CD8-positive, alpha-beta memory T cell (primary cell): ENCODE measurements around the gene PBX3. TPM values are rescaled to one million over a fixed set of nuclear protein-coding genes. Genes with fewer than 3 reads are reported as not detected.

Source experiments
- CTCF ChIA-PET: fragments of 350-600 bp; sonication (Branson Sonifier 250); formaldehyde crosslinking; loops from one replicate; lab custom pipeline; 2021; ENCODE audit warnings: antibody characterized with exemption; lab: Charles Lee
- POLR2A ChIA-PET: fragments of 350-600 bp; sonication (Branson Sonifier 250); formaldehyde crosslinking; loops from one replicate; lab custom pipeline; 2021; ENCODE audit warnings: antibody characterized with exemption; lab: Charles Lee
- DNase-seq, 5 donors: peaks; one replicate each; pipeline versions ENCODE4 v3.0.0 to v3.0.0-alpha.2; 2020 to 2022; ENCODE audit warnings: mixed read lengths in 1 of 5
- H3K27ac ChIP-seq: one replicate; pipeline ENCODE4 v1.7.0; 2013; ENCODE audit warnings: low read depth, mild to moderate bottlenecking, low read length, moderate library complexity
- H3K27me3 ChIP-seq: 2 replicates; pipeline ENCODE4 v1.7.0; 2013; ENCODE audit warnings: low read length, mild to moderate bottlenecking; ENCODE audit not compliant: insufficient read depth, poor library complexity, severe bottlenecking
- H3K36me3 ChIP-seq: 2 replicates; pipeline ENCODE4 v1.7.0; 2013; ENCODE audit warnings: mild to moderate bottlenecking, low read length, moderate library complexity; ENCODE audit not compliant: insufficient read depth
- H3K4me1 ChIP-seq: 2 replicates; pipeline ENCODE4 v1.7.0; 2013; ENCODE audit warnings: mild to moderate bottlenecking, low read length, moderate library complexity; ENCODE audit not compliant: insufficient read depth
- H3K4me3 ChIP-seq: 2 replicates; pipeline ENCODE4 v1.7.0; 2013; ENCODE audit warnings: mild to moderate bottlenecking, low read length
- H3K9me3 ChIP-seq: 2 replicates; pipeline ENCODE4 v1.7.0; 2013; ENCODE audit warnings: mild to moderate bottlenecking, low read length
- H3K27ac Mint-ChIP-seq, 8 donors: one replicate each; pipeline ENCODE4 v1.8.0; 2020 to 2021; ENCODE audit warnings: mixed read lengths in 8 of 8, mild to moderate bottlenecking in 6 of 8, inconsistent platforms in 3 of 8, moderate library complexity in 3 of 8
- H3K27me3 Mint-ChIP-seq, 2 donors: one replicate each; pipeline ENCODE4 v1.8.0; 2020 to 2021; ENCODE audit warnings: mixed read lengths in 2 of 2, mild to moderate bottlenecking in 1 of 2, moderate library complexity in 1 of 2
- H3K36me3 Mint-ChIP-seq, 3 donors: one replicate each; pipeline ENCODE4 v1.8.0; 2020 to 2021; ENCODE audit warnings: mixed read lengths in 3 of 3, inconsistent platforms in 1 of 3, mild to moderate bottlenecking in 1 of 3
- H3K4me1 Mint-ChIP-seq, 3 donors: one replicate each; pipeline ENCODE4 v1.8.0; 2020 to 2021; ENCODE audit warnings: mixed read lengths in 3 of 3, inconsistent platforms in 1 of 3, mild to moderate bottlenecking in 1 of 3
- H3K4me3 Mint-ChIP-seq, 7 donors: one replicate each; pipeline ENCODE4 v1.8.0; 2020 to 2021; ENCODE audit warnings: mixed read lengths in 7 of 7, mild to moderate bottlenecking in 6 of 7, moderate library complexity in 4 of 7, inconsistent platforms in 2 of 7
- H3K9me3 Mint-ChIP-seq, 5 donors: one replicate each; pipeline ENCODE4 v1.8.0; 2020 to 2022; ENCODE audit warnings: mixed read lengths in 5 of 5, mild to moderate bottlenecking in 3 of 5, moderate library complexity in 2 of 5, inconsistent platforms in 1 of 5
- polyA plus RNA-seq: library from polyadenylated mRNA; unstranded; fragments of 300-500 nt; fragmentation: Illumina TruSeq; gene quantifications from one replicate; pipeline ENCODE4 v1.2.3, GENCODE V29; 2021
- total RNA-seq, 2 experiments: library from RNA; stranded (reverse); gene quantifications; one replicate each; pipeline ENCODE4 v1.2.3, GENCODE V29; 2021

Gene PBX3
- total and polyA plus RNA-seq, 3 experiments from 2014 or later, result 4.6 to 13.4 (median 12.8) TPM

DNA sequence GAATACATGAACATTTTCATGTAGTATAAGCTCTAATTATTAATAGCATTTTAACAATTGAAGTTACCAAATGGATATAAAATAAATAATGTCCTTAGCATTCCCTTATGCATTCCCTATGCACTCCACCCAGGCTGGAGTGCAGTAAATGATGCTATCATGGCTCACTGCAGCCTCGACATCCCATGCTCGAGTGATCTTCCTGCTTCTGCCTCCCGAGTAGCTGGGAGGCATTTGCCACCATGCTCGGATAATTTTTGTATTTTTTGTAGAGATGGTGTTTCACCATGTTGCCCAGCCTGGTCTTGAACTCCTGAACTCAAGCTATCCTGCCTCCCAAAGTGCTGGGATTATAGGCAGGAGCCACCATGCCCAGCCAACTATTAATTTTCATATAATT lies 184.0 kb downstream of the PBX3 start:
- CTCF ChIA-PET, result interaction anchor here (0.6 kb wide), 1 partner anchor 290 kb away, joined by 3 read pairs; no protein-coding TSS in a partner anchor
- H3K4me1 ChIP-seq, result no peaks in the 10 kb centered on the region
- H3K4me3 Mint-ChIP-seq, result no peak overlapping the region
- H3K9me3 ChIP-seq, result no peaks in the 10 kb centered on the region
- H3K9me3 Mint-ChIP-seq, result no peaks in the 10 kb centered on the region
- H3K36me3 Mint-ChIP-seq, result peaks cover 0 to 21% (median 11%) of the 10 kb centered on the region in 3 donors
- POLR2A ChIA-PET, result no interaction called here
- peaks cover 0 to 4% of the 10 kb centered on the region in 2 donors for H3K27me3 Mint-ChIP-seq
- H3K27ac ChIP-seq, result no peak overlapping the region
- DNase-seq, result no peak
- no peaks in the 10 kb centered on the region for H3K4me1 Mint-ChIP-seq
- H3K27me3 ChIP-seq, result no peaks in the 10 kb centered on the region
- peaks cover 7% of the 10 kb centered on the region for H3K36me3 ChIP-seq
- H3K4me3 ChIP-seq, result no peak overlapping the region
- no peak overlapping the region for H3K27ac Mint-ChIP-seq

DNA sequence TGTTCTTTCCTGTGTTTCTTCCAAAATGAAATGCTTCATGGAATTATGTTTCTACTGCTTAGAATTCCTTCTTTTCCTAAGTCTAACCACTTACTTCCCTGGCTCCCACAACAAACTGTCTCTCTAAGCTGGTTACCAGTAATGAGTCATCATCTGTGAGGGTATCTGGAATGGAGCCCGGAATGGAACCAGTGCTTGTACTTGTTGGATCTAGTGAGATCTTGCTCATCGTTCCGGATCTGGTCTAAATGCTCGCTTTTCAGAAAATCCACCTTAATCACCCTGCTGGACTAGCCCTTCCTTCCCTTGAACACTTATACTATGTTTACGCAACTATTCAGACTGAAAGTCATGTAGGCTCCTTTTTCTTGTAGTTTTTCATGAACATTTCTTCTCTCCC lies 184.8 kb downstream of the PBX3 start:
- DNase-seq, result no peak
- H3K27me3 ChIP-seq, result no peaks in the 10 kb centered on the region
- H3K4me1 Mint-ChIP-seq, result no peaks in the 10 kb centered on the region
- H3K27me3 Mint-ChIP-seq, result peaks cover 0 to 4% of the 10 kb centered on the region in 2 donors
- no peak overlapping the region for H3K27ac Mint-ChIP-seq
- CTCF ChIA-PET, result no interaction called here
- H3K27ac ChIP-seq, result no peak overlapping the region
- H3K9me3 Mint-ChIP-seq, result no peaks in the 10 kb centered on the region
- peaks cover 7% of the 10 kb centered on the region for H3K36me3 ChIP-seq
- H3K36me3 Mint-ChIP-seq, result peaks cover 5 to 28% (median 11%) of the 10 kb centered on the region in 3 donors
- no peaks in the 10 kb centered on the region for H3K9me3 ChIP-seq
- H3K4me3 ChIP-seq, result no peak overlapping the region
- no peak overlapping the region for H3K4me3 Mint-ChIP-seq
- POLR2A ChIA-PET, result no interaction called here
- H3K4me1 ChIP-seq, result no peaks in the 10 kb centered on the region

- H3K27ac Mint-ChIP-seq, result no peak overlapping the region
- peaks cover 5 to 28% (median 11%) of the 10 kb centered on the region in 3 donors for H3K36me3 Mint-ChIP-seq
- H3K4me3 Mint-ChIP-seq, result no peak overlapping the region
- Histone ChIP-seq H3K27me3 (no peaks in the 10 kb centered on the region), H3K4me1 (no peaks in the 10 kb centered on the region), H3K9me3 (no peaks in the 10 kb centered on the region), H3K36me3 (peaks cover 7% of the 10 kb centered on the region), H3K27ac (no peak overlapping the region), H3K4me3 (no peak overlapping the region)
- peaks cover 0 to 2% of the 10 kb centered on the region in 2 donors for H3K27me3 Mint-ChIP-seq
- H3K4me1 Mint-ChIP-seq, result no peaks in the 10 kb centered on the region
- POLR2A ChIA-PET, result interaction anchor here (0.5 kb wide), 1 partner anchor 18 kb away, joined by 5 read pairs; no protein-coding TSS in a partner anchor
- no peak for DNase-seq
- no peaks in the 10 kb centered on the region for H3K9me3 Mint-ChIP-seq
- CTCF ChIA-PET, result no interaction called here
Observed at GRCh38 chr9:125932746-125933455, 185.7 kb downstream of the PBX3 start.

- CTCF ChIA-PET, result no interaction called here
- H3K27ac ChIP-seq, result no peak overlapping the region
- Mint-ChIP-seq H3K9me3 (peaks cover 0 to 13% (median 7%) of the 10 kb centered on the region in 5 donors), H3K36me3 (peaks cover 5 to 34% (median 31%) of the 10 kb centered on the region in 3 donors), H3K4me3 (no peak overlapping the region), H3K27ac (no peak overlapping the region), H3K27me3 (no peaks in the 10 kb centered on the region), H3K4me1 (no peaks in the 10 kb centered on the region)
- peaks cover 3% of the 10 kb centered on the region for H3K36me3 ChIP-seq
- H3K9me3 ChIP-seq, result no peaks in the 10 kb centered on the region
- DNase-seq, result no peak
- H3K4me1 ChIP-seq, result no peaks in the 10 kb centered on the region
- no peaks in the 10 kb centered on the region for H3K27me3 ChIP-seq
- H3K4me3 ChIP-seq, result no peak overlapping the region
- POLR2A ChIA-PET, result no interaction called here
Observed at GRCh38 chr9:125942125-125942524, 195.0 kb downstream of the PBX3 start.

GRCh38 chr9:125943831-125944230 lies 196.7 kb downstream of the PBX3 start:
- DNase-seq, result no peak
- ChIA-PET CTCF (no interaction called here), POLR2A (interaction anchor here (0.6 kb wide), 1 partner anchor 320 kb away, joined by 4 read pairs; no protein-coding TSS in a partner anchor)
- H3K27me3 ChIP-seq, result no peaks in the 10 kb centered on the region
- Mint-ChIP-seq H3K36me3 (peaks cover 5 to 34% (median 28%) of the 10 kb centered on the region in 3 donors), H3K9me3 (peaks cover 0 to 13% (median 7%) of the 10 kb centered on the region in 5 donors), H3K4me3 (no peak overlapping the region), H3K4me1 (no peaks in the 10 kb centered on the region), H3K27ac (no peak overlapping the region), H3K27me3 (no peaks in the 10 kb centered on the region)
- H3K36me3 ChIP-seq, result peaks cover 3% of the 10 kb centered on the region
- no peak overlapping the region for H3K27ac ChIP-seq
- no peaks in the 10 kb centered on the region for H3K4me1 ChIP-seq
- H3K4me3 ChIP-seq, result no peak overlapping the region
- no peaks in the 10 kb centered on the region for H3K9me3 ChIP-seq

GRCh38 chr9:125946397-125946796 lies 199.2 kb downstream of the PBX3 start:
- ChIA-PET CTCF (no interaction called here), POLR2A (no interaction called here)
- Histone ChIP-seq H3K4me1 (no peaks in the 10 kb centered on the region), H3K27me3 (no peaks in the 10 kb centered on the region), H3K9me3 (no peaks in the 10 kb centered on the region), H3K27ac (no peak overlapping the region), H3K36me3 (peaks cover 3% of the 10 kb centered on the region), H3K4me3 (no peak overlapping the region)
- Mint-ChIP-seq H3K27ac (peak overlapping the region in 1 of 8 donors; percentile 41), H3K27me3 (no peaks in the 10 kb centered on the region), H3K4me1 (no peaks in the 10 kb centered on the region), H3K9me3 (peaks cover 0 to 13% (median 7%) of the 10 kb centered on the region in 5 donors), H3K4me3 (no peak overlapping the region), H3K36me3 (peaks cover 3 to 26% (median 22%) of the 10 kb centered on the region in 3 donors)
- no peak for DNase-seq

- H3K4me3 ChIP-seq, result no peak overlapping the region
- ChIA-PET POLR2A (no interaction called here), CTCF (no interaction called here)
- H3K27me3 ChIP-seq, result no peaks in the 10 kb centered on the region
- H3K9me3 ChIP-seq, result no peaks in the 10 kb centered on the region
- no peaks in the 10 kb centered on the region for H3K4me1 Mint-ChIP-seq
- peaks cover 3% of the 10 kb centered on the region for H3K36me3 ChIP-seq
- H3K4me1 ChIP-seq, result no peaks in the 10 kb centered on the region
- H3K27ac ChIP-seq, result no peak overlapping the region
- H3K36me3 Mint-ChIP-seq, result peaks cover 1 to 26% (median 19%) of the 10 kb centered on the region in 3 donors
- no peak for DNase-seq
- H3K27me3 Mint-ChIP-seq, result no peaks in the 10 kb centered on the region
- H3K27ac Mint-ChIP-seq, result no peak overlapping the region
- H3K4me3 Mint-ChIP-seq, result no peak overlapping the region
- peaks cover 0 to 13% (median 7%) of the 10 kb centered on the region in 5 donors for H3K9me3 Mint-ChIP-seq
Observed at GRCh38 chr9:125948887-125949596, 201.9 kb downstream of the PBX3 start.
